HCT116 (cell line): ENCODE results near the gene TDRD9.

Experiments
- CEBPB ChIP-seq: IDR thresholded peaks from 2 replicates; pipeline ENCODE4 v1.6.1; 2012; ENCODE audit warnings: low read depth
- CTCF ChIP-seq, 3 experiments: fragments of 200-600 bp in 1 of 3; sonication (generic) in 1 of 3; IDR thresholded peaks in 2 of 3; conservative IDR thresholded peaks in 1 of 3; 2 replicates each; pipeline ENCODE4 v1.5.1; 2012 to 2017; ENCODE audit warnings: low read depth in 2 of 3, low read length in 2 of 3, antibody characterized with exemption in 1 of 3, borderline replicate concordance in 1 of 3, control low read depth in 1 of 3, mild to moderate bottlenecking in 1 of 3, mixed read lengths in 1 of 3, mixed run types in 1 of 3, moderate library complexity in 1 of 3; ENCODE audit not compliant: insufficient read depth in 1 of 3
- EZH2 ChIP-seq: fragments of 200-600 bp; sonication (generic); IDR thresholded peaks from 2 replicates; pipeline ENCODE4 v1.6.1; 2017; ENCODE audit warnings: antibody characterized with exemption, mixed run types
- EZH2phosphoT487 ChIP-seq: fragments of 200-600 bp; IDR thresholded peaks from 2 replicates; pipeline ENCODE4 v1.6.1; 2018; ENCODE audit warnings: antibody characterized with exemption, borderline replicate concordance
- JUND ChIP-seq: IDR thresholded peaks from 2 replicates; pipeline ENCODE4 v1.6.1; 2012
- POLR2A ChIP-seq: IDR thresholded peaks from 2 replicates; pipeline ENCODE4 v1.7.0; 2011; ENCODE audit warnings: borderline replicate concordance; ENCODE audit not compliant: insufficient read depth, insufficient read length; ENCODE audit errors: extremely low read depth
- POLR2AphosphoS5 ChIP-seq: IDR thresholded peaks from 2 replicates; pipeline ENCODE4 v1.6.1; 2011; ENCODE audit warnings: mild to moderate bottlenecking, low read depth, low read length, moderate library complexity
- RAD21 ChIP-seq: IDR thresholded peaks from 2 replicates; pipeline ENCODE4 v1.6.1; 2012; ENCODE audit warnings: low read depth, mild to moderate bottlenecking
- YY1 ChIP-seq: IDR thresholded peaks from 2 replicates; pipeline ENCODE4 v1.6.1; 2011; ENCODE audit warnings: low read length, low read depth, moderate library complexity, mild to moderate bottlenecking; ENCODE audit not compliant: insufficient replicate concordance; ENCODE audit errors: extremely low read depth
- ZFX ChIP-seq: fragments of 450-650 bp; IDR thresholded peaks from 2 replicates; pipeline ENCODE4 v1.6.1; 2017
- ZNF274 ChIP-seq: fragments of 200-500 bp; sonication (Bioruptor generic); IDR thresholded peaks from 2 replicates; pipeline ENCODE4 v1.6.1; 2014; ENCODE audit warnings: mild to moderate bottlenecking, low read depth, low read length, inconsistent platforms
- TF ChIP-seq, protein P1 (sequence below): IDR thresholded peaks from 2 replicates; pipeline ENCODE4 v1.6.1; 2012; ENCODE audit warnings: low read depth
- TF ChIP-seq, protein P2 (sequence below): IDR thresholded peaks from 2 replicates; pipeline ENCODE4 v1.6.1; 2011; ENCODE audit warnings: mild to moderate bottlenecking, low read length, moderate library complexity; ENCODE audit not compliant: insufficient replicate concordance; ENCODE audit errors: extremely low read depth
- TF ChIP-seq, protein P3 (sequence below): IDR thresholded peaks from 2 replicates; pipeline ENCODE4 v1.6.1; 2012

DNA sequence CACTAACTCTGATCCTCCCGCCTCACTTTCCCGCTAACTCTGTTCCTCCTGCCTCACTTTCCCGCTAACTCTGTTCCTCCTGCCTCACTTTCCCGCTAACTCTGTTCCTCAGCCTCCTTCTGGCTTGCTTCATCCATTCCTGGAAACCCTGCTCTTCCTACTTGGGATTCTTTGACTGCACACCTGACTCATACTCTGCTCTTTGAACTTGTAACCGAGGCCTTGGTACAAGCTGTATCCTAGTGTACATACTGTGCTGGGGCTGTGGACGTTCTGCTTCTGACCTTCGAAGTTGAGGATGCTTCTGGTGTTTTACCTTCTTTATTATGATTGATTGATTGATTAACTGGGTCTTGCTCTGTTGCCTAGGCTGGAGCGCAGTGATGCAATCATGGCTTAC is 77.2 kb downstream of the TDRD9 start:
- TF ChIP-seq, protein P1, sequence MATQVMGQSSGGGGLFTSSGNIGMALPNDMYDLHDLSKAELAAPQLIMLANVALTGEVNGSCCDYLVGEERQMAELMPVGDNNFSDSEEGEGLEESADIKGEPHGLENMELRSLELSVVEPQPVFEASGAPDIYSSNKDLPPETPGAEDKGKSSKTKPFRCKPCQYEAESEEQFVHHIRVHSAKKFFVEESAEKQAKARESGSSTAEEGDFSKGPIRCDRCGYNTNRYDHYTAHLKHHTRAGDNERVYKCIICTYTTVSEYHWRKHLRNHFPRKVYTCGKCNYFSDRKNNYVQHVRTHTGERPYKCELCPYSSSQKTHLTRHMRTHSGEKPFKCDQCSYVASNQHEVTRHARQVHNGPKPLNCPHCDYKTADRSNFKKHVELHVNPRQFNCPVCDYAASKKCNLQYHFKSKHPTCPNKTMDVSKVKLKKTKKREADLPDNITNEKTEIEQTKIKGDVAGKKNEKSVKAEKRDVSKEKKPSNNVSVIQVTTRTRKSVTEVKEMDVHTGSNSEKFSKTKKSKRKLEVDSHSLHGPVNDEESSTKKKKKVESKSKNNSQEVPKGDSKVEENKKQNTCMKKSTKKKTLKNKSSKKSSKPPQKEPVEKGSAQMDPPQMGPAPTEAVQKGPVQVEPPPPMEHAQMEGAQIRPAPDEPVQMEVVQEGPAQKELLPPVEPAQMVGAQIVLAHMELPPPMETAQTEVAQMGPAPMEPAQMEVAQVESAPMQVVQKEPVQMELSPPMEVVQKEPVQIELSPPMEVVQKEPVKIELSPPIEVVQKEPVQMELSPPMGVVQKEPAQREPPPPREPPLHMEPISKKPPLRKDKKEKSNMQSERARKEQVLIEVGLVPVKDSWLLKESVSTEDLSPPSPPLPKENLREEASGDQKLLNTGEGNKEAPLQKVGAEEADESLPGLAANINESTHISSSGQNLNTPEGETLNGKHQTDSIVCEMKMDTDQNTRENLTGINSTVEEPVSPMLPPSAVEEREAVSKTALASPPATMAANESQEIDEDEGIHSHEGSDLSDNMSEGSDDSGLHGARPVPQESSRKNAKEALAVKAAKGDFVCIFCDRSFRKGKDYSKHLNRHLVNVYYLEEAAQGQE: no peak
- TF ChIP-seq CTCF (IDR thresholded peaks at IDR 0.05 in 2 of 3, conservative IDR thresholded peaks at IDR 0.05 in 1 of 3; ENCODE audit: borderline replicate concordance in 1 of 3, insufficient read depth in 1 of 3, low read depth in 2 of 3, low read length in 2 of 3) (no peak), EZH2phosphoT487 (no peak), ZFX (no peak), YY1 (no peak), EZH2 (no peak), POLR2A (no peak), ZNF274 (no peak), RAD21 (no peak), CEBPB (no peak), POLR2AphosphoS5 (no peak), JUND (no peak)
- TF ChIP-seq, protein P2, sequence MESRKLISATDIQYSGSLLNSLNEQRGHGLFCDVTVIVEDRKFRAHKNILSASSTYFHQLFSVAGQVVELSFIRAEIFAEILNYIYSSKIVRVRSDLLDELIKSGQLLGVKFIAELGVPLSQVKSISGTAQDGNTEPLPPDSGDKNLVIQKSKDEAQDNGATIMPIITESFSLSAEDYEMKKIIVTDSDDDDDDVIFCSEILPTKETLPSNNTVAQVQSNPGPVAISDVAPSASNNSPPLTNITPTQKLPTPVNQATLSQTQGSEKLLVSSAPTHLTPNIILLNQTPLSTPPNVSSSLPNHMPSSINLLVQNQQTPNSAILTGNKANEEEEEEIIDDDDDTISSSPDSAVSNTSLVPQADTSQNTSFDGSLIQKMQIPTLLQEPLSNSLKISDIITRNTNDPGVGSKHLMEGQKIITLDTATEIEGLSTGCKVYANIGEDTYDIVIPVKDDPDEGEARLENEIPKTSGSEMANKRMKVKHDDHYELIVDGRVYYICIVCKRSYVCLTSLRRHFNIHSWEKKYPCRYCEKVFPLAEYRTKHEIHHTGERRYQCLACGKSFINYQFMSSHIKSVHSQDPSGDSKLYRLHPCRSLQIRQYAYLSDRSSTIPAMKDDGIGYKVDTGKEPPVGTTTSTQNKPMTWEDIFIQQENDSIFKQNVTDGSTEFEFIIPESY: no peak
- TF ChIP-seq, protein P3, sequence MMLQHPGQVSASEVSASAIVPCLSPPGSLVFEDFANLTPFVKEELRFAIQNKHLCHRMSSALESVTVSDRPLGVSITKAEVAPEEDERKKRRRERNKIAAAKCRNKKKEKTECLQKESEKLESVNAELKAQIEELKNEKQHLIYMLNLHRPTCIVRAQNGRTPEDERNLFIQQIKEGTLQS: no peak
